NK-92 (cell line): ENCODE results near the gene RPIA.

Experiments used
- DNase-seq: peaks from one replicate; lab custom pipeline; 2025; ENCODE audit not compliant: unreplicated experiment; lab: John Stamatoyannopoulos, UW

RPIA gene

GRCh38 chr2:88684519-88684918 is 7.0 kb upstream of the RPIA start:
- no peak for DNase-seq

- DNase-seq = no peak
Observed at GRCh38 chr2:88686320-88686719, 5.2 kb upstream of the RPIA start.

- DNase-seq = no peak
Observed at GRCh38 chr2:88687384-88687783, 4.1 kb upstream of the RPIA start.

GRCh38 chr2:88690591-88691338 is 708 bp upstream of the RPIA start:
- DNase-seq = no peak

GRCh38 chr2:88692187-88692586 is 714 bp downstream of the RPIA start:
- no peak for DNase-seq

- no peak for DNase-seq
Observed at GRCh38 chr2:88693911-88694414, 2.5 kb downstream of the RPIA start.

GRCh38 chr2:88696611-88697010 is 5.1 kb downstream of the RPIA start:
- DNase-seq = no peak

GRCh38 chr2:88697370-88698026 is 6.0 kb downstream of the RPIA start:
- no peak for DNase-seq

GRCh38 chr2:88698027-88698413 is 6.5 kb downstream of the RPIA start:
- DNase-seq = no peak

- no peak for DNase-seq
Observed at GRCh38 chr2:88698498-88699233, 7.2 kb downstream of the RPIA start.

GRCh38 chr2:88707003-88707402 is 15.5 kb downstream of the RPIA start:
- no peak for DNase-seq

- DNase-seq = no peak
Observed at GRCh38 chr2:88709181-88709631, 17.7 kb downstream of the RPIA start.

GRCh38 chr2:88711289-88711688 is 19.8 kb downstream of the RPIA start:
- DNase-seq = no peak

- DNase-seq = no peak
Observed at GRCh38 chr2:88711897-88712296, 20.4 kb downstream of the RPIA start.

- DNase-seq = no peak
Observed at GRCh38 chr2:88713408-88713807, 21.9 kb downstream of the RPIA start.

GRCh38 chr2:88714667-88715066 is 23.2 kb downstream of the RPIA start:
- DNase-seq = no peak

GRCh38 chr2:88720399-88720798 is 28.9 kb downstream of the RPIA start:
- DNase-seq = no peak

GRCh38 chr2:88721268-88721667 is 29.8 kb downstream of the RPIA start:
- DNase-seq = no peak

GRCh38 chr2:88724643-88725332 is 33.3 kb downstream of the RPIA start:
- no peak for DNase-seq

GRCh38 chr2:88729061-88729745 is 37.7 kb downstream of the RPIA start:
- DNase-seq = no peak
